Activated CD4-positive, alpha-beta T cell treated with anti-CD3 and anti-CD28 coated beads for 24 hours (primary cell): ENCODE measurements around the gene ALK.

Experiments used
- DNase-seq, 2 donors: peaks; one replicate each; pipeline ENCODE4 v3.0.0-alpha.2; 2020; ENCODE audit warnings: low read depth in 2 of 2

ALK gene

DNA sequence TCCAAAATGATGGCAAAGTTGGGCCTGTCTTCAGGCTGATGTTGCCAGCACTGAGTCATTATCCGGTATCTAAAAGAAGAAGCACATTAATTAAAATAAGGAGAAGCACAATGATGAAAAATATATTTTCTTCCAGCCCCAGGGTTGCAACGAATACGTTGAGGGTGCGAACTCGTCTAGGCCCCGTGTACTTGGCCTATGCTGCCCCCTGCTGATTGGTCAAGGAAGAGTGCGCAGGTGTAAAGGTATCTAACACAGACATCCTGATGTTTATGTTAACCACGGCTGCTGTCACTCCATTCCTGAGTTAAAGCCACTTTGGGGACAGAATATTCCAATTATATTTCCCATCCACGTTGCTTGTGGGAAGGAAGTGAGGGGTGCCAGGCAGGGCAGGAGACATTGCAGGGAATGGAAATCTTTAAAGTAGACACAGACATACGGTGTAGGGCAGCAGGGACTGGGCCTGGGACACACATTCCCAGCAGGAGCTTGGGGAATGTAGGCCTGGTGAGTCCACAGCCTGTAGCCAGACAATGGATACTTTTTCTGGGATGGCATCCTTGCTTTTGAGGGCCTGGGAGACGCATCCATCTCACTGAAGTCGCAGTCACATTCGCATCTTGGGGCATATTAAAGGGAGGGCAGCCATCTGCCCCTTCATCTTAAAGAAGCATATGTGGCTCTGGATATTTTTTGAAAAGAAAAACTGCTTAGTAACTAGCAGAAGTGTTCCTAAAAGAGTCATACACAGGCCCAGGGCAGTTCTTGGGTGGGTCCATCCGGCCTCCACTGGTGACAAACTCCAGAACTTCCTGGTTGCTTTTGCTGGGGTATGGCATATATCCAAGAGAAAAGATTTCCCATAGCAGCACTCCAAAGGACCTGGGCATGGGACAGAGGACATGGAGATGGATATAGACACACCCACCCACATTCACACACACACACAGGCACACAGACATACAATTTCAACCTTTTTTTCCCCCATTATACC, 724.3 kb downstream of the ALK start:
- DNase-seq = peak; percentile 67 to 80

DNA sequence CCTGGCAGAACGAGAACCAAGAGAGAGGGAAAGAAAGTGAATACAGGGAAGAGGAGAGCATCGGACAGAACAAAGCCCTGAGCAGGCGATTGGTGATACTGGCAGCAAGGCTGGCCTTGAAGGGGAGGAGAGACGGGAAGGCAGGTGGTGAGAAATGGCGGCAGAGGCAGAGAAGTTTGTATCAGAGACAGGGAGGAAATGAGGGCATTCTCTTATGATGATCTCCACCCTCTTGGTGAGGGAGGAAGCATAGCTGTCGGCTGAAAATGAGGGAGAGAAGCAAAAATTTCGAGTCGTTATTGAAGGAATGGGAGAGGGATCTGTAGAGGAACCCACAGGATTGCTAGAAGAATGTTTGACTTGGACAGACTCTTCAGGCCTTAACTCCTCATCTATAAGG, 725.6 kb downstream of the ALK start:
- no peak for DNase-seq

DNA sequence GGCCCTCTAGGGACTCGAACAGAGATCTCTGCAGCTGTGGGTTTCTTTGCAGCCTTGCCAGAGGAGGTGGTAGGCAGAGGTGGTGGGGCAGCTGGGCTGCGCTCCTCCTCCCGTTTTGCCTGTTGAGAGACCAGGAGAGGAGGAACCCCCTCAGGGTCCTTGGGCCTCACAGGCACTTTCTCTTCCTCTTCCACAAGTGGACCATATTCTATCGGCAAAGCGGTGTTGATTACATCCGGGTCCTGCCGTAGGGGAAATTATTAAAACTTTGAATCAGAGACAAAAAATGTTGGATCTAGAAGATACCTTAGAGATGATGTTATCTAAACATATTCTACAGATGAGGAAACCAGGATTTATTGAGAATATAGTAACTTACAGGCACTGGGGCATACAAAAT, 727.7 kb downstream of the ALK start:
- no peak for DNase-seq

DNA sequence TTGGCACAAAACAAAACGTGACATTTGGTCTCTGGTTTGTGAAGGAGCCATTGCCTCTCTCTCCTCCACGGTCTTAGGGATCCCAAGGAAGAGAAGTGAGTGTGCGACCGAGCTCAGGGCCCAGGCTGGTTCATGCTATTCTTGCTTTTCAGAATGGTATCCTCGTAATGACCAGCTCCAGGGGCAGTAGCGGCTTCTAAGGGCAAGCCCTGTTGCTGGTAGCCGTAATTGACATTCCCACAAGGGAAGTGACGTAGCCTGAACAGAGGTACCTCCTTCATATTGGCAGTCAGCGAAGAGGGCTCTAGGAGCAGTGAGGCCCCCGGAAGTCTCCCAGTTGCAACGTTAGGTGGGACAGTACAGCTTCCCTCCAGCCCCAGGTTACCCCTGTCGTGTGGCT, 728.3 kb downstream of the ALK start:
- DNase-seq = no peak

DNA sequence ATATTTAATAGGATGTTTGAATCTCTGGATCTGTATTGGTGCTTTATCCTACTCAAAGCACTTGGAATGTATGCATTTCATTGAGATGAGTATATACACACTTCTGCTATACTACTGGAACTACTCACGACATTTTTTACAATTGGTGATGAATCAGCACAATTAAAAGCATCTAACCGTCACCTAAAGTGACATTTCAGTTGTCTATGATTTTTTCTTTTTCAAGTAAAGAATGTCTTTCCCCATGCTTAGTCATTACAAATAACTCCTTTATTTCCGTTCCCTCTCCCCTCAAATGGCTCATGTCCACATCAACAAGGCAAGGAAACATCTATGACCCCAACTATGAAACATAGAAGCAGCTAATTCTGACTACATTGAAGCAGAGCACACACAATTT, 728.9 kb downstream of the ALK start:
- DNase-seq = no peak

DNA sequence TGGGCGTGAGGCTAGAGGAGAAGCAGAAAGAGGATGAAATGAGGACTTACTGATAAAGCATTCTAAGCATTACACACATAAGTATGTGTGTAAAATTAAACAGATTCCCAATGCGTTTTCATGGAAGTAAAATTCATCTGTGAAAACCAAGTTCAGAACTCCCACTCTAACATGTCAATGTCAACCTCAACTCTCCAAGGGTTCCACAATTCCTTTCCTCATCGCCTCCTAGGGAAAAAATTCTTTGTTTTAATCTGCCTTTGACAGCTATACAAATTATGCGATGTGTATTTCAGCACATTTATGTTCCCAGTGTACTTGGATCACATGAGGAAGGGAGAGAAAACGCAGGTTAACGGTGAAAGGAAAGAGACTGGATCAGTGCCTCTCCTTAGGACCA, 729.6 kb downstream of the ALK start:
- no peak for DNase-seq

DNA sequence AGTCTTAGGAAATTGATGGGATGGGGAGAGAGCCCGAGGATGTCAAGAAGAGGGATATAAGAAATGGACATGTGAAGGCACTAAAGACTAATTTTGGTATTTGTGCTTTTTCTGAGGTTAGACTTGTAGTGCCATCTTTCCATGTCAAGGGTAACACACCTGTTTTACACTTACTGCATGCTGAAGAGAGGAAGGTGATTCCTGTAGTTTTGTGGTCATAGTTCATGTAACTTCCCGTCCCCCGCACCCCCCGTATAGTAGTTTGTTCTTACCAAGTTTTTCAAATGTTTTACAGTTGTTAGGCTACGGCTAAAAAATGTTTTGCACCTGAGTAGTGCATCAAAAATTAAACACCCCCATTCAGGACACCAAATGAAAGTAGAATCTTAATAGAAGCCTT, 732.3 kb downstream of the ALK start:
- no peak for DNase-seq

DNA sequence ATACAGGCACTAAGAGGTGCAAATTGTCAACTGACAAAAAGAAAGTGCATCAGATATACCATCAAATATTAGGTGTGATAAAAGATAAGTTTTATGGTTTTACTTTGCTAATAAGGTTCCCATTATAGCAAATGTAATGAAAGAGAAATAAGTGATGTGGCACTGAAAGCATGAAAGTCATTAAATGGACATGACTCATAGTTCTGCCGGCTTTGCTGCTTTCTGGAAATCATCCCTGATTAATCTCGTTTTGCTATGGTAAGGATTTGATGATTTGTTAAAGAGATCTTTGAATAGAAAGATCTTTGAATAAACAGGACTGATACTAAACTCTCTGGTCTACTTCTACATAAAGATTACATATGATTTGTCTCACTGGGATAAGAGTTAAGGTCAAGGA, 733.5 kb downstream of the ALK start:
- no peak for DNase-seq

DNA sequence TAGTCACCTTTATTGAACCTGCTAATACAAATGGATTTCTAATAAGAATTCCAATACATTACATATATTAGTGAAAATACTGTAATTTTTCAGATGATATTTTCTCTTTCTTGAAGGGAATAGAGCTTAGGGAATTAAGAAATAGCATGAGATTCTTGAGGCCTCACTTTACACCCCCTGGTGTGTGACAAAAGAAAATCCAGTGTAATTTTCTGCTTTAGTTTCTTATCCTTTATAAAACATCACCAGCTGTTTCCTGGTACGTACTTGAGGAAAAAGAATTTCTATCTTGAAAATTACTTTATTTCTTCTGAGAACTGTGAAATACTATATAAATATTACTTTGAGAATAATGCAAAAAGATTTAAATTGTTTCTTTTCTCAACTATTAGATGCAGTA, 734.6 kb downstream of the ALK start:
- no peak for DNase-seq

DNA sequence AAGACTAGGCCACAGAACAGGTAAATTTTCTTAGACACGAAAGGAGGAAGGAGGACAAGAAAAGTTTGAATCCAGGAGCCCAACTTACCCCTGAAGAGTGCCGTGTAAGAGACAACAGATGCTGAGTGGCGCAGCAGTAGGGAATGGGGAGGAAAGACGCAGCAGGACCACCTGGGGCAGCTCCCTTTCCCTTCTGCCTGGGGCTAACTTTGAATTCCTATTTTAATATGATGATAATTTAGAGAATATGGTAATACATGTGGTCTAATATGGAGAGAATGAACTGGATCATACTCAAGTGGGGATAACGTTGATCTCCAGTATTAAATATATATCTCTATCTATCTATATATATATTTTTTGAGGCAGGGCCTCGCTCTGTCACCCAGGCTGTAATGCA, 736.9 kb downstream of the ALK start:
- DNase-seq = no peak

DNA sequence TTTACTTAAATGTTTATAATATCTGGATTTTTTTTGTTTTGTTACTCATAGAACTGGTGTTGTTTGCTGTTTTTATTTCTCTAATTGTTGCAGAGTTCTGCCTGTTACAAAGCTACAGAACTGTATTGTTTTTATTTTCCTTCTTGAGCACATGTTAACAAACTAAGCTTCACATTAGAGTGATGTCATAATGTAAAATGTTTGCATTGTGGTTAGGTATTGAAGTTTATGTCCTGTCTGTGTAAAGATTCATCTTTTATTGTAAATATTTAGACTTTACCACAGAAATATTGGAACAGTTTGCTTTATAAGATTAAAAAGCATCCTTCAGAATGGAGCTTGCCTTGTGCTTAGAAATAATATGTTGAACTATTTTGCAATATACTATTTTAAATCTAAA, 738.5 kb downstream of the ALK start:
- DNase-seq = no peak

DNA sequence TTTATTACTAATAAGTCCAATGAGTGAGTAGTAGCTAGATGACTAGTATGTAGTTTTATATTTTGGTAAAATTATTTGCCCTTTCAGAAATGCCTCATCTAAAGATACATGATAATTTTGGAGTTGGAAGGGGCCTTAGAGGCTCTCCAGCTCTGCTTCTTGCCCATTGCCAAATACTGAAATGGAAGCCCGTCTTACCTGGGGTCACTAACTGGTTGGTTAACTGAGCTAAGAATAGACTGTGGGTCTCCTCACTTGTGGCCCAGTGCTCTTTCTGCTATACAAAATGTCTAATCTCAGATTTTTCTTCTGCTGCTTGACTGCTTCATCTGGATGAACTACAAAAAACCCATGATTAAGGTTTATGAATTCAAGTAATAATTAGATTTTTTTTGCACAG, 739.1 kb downstream of the ALK start:
- no peak for DNase-seq

DNA sequence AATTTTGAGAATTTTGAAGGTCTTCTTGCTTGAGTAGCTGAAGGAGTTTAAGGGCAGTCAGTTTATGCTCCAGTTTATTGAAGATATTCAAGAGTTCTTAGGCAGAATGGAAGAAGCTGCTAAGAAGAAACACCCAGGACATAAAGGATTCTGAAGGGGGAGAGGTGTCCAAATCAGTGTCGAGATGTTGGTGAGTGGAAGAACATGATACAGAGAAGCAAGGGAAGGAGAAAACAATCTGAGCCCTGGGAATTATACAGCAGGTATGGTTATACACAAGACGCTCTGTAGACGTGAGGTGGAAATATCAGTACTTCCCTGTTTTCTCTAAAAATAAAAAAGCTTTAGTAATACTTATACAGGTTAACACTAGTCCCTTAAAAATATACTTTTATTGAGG, 746.0 kb downstream of the ALK start:
- no peak for DNase-seq

DNA sequence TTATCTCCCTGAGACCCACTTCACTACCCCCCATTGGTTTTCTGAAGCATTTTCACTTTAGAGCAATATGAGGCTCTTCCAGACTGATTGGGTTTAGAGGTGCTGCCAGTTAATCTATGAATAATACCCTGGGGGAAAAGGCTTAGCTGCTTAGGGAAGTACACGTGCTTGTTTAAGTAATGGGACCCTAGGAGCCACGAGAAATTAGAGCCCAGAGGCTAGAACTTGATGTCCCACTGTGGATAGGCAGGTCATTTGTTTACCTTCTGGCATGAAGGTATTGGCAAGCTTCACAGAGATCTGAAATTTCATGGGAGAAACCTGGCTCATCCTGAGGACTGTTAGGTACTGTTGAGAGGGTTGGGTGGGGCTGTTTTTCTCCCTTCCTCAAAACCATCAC, 746.4 kb downstream of the ALK start:
- DNase-seq = no peak

DNA sequence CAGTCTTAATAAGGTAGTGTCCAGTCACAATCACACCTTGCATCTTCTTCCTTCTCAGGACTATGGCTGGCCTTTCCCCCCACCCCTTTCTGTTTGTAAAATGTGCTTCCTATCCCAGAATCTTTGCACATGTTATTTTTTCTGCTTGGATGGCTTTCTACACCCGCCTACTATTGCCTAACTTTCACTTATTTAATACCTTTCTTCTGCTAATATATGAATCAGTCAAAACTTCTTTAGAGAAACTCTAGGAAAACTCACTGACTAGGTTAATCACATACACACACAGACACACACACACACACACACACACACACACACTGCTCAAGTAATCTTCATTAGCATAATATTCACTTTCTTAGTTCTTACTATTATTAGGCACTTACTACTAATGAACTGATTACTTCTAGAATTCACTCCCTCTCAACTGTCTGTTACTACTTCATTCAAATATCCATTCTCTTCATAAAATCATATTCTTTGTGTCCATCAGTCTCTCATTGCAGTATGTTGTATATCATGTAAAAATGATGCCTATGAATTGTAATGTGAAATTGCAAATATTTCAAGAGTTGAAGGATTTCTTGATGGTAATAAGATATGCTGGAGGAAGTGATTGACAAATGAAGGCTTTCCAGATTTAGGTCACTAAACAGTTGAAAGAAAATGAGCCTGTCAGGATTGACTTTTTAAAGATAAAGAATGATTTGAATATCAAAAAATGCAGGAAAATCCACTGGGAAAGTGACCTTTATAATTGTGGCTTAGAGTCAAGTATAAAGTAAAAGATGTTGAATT, 754.9 kb downstream of the ALK start:
- no peak for DNase-seq

DNA sequence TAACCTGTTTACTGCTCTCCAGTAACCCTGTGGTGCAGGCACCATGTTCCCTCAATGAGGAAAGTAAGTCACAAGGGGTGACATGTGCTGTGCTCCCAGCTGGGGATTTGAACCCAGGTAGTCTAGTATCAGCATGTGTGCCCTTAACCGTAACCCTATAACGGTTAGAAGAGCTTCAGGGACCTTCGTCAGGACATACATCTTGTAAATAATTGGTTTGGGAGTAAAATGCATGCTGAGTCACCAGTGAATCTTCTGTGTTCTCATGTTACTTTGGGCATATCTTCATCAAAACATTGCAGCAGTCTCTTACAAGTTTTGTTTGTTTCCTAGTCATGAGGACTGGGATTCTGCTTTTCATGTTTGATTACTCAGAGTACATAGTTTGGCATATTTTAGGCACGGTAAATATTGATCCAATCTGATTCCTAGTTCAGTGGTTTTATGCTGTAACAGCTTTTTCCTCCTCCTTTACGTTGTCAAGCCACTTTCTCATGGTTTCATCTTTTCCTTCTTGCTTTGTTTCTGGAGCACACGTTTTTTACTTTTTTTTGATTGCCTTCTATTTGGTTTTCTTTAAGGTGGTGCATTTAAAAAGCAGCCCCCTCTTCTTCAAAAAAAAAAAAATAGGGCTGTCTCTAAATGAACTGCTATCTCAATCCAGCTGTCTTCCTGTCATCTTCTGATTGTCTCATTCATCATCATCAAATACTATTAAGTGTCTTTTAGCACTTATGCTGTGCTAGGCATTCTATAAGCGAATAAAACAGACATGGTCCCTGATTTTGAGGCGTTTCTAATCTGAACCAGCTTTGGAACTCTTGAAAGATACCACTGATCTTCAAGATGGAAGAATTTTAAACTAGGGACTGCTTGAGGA, 755.8 kb downstream of the ALK start:
- no peak for DNase-seq

DNA sequence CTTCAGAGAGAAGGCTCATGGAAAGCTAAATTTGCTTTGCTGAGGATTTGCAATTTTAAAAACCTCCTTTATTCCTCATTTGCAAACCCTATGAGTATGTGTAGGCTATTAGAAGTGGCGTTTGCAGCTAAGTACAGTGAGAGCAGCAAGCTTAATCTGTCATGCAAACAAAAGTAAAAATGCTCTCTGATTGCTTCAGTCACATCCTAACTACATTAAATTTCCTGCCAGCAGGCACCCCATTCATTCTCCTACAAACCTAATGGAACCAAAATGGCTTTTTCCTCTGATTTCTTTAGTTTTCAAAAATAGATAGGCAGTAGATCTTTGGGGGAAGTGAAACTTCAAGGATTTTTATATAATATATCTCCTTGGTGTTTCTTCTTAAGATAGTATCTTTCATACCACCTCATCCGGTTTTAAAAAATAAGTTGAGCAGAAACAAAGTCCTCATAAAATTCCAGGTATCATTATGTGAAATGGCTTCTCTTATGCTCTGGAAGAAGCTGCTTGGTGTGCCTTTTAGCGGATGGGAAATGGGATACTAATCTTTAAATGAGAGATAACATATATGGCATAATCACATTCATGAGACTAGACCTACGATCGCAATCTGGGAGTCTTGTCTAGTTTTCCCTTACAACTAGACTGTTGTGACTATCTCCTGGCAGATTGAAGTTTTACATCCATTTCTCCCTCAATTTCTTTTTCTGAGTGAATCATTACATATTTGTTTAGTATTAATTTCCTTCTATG, 757.1 kb downstream of the ALK start:
- DNase-seq = no peak

DNA sequence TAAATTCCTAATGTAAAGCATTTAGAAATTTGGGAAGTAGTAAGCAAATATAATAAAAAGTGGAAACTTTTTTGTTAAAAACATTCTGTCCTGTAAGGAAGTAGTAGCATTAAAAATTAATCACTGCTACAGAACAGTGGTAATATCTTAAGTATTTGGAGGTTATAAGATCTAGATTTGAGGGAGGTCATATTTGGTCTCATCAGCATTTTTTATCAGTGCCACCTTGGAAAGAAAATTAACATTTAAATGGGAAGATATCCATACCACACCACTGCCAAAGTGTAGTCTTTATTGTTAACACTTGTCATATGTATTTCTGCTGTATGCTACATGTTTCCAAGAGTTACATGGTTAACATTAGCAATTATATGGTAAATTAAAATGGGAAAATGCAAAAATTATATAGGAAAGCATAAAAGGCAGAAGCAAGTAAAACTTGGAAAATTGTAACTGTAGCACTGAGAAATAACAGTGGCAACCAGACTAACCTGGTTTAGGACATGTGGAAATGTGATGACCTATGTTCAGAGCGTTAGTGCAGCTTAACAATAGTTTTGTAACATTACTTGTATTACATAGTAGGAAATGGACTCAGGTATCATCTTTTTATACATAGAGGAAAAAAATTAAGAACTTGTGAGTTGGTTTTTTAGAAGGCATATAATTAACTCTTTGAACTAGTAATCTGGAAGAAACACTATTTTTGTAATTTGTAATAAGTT, 759.0 kb downstream of the ALK start:
- DNase-seq = no peak

DNA sequence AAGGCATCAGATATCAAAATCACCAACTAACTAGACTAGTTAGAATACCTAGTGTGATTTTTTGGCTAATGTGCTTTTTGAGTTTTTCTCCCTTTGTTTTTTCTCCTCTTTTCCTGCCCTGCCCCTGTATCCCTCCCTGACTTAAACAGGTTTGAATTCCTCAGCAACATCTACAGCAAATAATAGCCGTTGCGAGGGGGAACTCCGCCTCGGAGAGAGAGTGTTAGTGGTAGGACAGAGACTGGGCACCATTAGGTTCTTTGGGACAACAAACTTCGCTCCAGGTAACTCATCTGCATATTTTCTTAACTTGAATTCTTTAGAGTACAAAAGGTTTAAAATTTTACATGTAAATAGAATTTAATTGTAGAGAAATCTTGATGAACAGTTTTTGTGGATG, 761.2 kb downstream of the ALK start:
- DNase-seq = no peak

DNA sequence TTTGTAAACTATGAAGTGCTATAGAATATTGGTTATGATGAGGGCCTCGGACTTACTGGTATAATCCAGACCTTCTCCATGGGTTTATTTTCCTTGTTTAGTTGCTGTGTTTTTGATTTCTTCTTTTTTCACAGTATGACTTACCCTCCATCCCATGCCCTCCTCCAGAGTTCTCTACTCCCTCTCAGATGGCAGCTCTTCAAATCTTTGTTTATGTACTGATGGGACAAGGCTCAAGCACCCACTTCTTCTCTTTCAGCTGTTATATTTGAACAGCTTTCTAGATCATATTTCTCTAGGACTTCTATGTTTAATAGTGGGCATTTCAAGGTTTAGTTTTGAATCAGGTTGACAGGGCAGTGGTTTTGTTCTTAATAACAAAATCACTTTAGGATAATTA, 762.3 kb downstream of the ALK start:
- no peak for DNase-seq

DNA sequence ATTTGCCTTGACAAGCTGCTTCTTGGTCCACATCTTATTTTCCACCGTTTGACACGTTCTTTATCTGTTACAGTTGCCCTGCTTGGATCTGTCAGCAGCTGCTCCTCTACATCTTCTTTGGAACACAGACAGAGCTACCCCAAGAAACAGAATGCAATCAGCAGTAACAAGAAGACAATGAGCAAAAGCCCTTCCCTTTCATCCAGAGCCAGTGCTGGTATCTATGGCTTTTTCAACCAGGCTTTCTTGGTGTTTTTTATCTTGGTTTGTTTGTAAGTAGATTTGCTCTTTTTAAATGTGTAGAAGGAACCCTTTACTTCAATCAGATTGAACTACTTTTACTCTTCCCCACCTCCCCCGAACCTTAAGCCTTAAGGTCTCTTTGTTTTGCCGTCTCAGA, 764.3 kb downstream of the ALK start:
- DNase-seq = no peak
